Renal pelvis (tissue), 4 donors: ENCODE measurements around the gene CPNE6. TPM values are rescaled to one million over a fixed set of nuclear protein-coding genes. Genes with fewer than 3 reads are reported as not detected.

Experiments
- DNase-seq: peaks from one replicate; pipeline ENCODE4 v3.0.0-alpha.2; 2013
- polyA plus RNA-seq, 3 donors: library from polyadenylated mRNA; unstranded; fragments of 120-200 nt; gene quantifications; one replicate each; pipeline ENCODE4 v1.2.1, GENCODE V29; 2013; ENCODE audit not compliant: insufficient read length in 3 of 3

Gene CPNE6
- polyA plus RNA-seq, 3 donors: 0.24 TPM; not detected in 2

- no peak for DNase-seq
Observed at GRCh38 chr14:24068711-24069410, 2.5 kb upstream of the CPNE6 start.

- DNase-seq: no peak
Observed at GRCh38 chr14:24069411-24069735, 2.0 kb upstream of the CPNE6 start.

DNA sequence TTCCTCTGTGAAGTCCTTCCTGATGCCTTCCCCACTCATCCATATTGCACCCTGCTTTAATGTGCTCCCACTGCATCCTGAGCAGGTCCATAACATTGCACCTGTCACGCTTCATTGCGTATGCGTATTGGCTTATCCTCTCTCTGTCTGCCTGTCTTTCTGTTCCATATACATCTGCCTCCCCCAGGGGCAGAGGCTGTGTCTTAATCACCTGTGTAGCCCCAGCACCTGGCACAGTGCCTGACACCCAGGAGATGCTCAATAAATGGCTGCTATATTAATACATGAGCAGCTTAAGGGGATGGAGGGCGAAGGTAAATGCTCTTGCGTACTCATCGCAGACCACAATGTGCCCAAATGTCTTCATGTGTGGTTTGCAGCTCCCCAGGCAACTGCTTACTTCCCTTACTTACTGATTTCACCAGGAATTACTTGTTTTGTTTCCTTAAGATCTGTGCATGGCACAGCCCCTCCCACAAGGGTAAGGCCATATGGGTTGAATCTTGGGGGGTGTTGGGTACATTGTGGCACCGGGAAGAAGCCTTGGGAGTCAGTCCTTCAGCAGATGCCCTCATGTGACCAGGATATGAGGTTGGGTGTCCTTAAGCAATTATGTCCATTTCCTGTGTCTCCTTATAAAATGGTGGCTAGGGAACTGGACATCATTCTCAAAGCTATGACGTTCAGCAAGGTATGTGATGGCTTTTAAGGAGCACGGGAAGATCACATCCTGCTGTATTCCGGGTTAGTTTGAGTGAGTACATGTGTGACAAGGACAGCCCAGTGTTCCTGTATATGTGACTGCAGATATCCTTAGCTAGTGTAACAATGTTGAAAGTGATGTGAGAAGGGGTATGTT lies 848 bp upstream of the CPNE6 start:
- DNase-seq: no peak

DNA sequence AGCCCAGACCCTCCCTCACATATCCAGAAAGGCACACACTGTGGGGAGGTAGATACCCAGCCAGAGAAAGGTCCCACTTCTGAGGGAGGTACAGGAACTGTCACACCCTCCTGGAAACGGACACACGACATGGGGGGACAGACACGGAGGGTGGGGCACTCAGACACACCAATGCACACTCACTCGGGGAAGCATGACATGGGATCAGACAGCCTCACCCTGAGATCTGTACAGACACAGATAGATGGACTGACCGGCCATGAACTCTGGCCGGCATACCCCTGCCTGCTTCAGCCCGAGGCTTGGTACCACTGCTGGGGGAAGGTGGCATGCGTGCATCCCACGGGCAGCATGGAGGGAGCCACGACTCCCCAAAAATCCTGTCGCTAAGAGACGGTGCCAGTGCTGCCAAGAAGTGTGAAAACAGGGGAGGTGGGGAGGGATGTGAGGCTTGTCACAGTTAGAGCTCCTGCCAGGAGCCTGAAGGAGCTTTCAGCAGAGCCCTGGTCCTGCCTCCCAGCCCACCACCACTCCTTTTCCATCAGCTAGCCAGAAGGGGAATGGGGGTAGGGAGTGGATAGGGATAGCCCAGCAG lies 571 bp downstream of the CPNE6 start:
- DNase-seq: no peak

DNA sequence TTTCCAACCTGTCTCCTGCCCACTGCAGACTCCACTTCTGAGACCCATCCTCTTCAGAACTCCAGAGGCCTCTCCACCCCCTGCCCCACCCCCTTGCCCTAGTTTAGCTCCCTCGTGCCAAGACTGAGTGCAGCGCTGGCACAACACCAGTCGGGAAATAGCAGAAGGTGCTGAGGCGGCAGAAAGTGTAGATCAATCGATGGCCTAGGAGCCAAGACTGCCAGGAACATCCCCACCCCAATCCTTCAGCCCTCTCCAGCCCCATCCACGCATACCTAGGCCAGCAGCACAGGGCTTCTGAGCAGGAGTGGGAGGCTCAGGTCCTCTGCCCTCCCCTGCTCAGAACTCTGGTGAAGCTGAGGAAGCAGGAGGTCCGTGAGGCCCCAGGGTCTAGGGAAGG lies 1.1 kb downstream of the CPNE6 start:
- DNase-seq: no peak

- DNase-seq: no peak
Observed at GRCh38 chr14:24072881-24073877, 1.8 kb downstream of the CPNE6 start.

GRCh38 chr14:24074625-24075484 lies 3.5 kb downstream of the CPNE6 start:
- no peak for DNase-seq

DNA sequence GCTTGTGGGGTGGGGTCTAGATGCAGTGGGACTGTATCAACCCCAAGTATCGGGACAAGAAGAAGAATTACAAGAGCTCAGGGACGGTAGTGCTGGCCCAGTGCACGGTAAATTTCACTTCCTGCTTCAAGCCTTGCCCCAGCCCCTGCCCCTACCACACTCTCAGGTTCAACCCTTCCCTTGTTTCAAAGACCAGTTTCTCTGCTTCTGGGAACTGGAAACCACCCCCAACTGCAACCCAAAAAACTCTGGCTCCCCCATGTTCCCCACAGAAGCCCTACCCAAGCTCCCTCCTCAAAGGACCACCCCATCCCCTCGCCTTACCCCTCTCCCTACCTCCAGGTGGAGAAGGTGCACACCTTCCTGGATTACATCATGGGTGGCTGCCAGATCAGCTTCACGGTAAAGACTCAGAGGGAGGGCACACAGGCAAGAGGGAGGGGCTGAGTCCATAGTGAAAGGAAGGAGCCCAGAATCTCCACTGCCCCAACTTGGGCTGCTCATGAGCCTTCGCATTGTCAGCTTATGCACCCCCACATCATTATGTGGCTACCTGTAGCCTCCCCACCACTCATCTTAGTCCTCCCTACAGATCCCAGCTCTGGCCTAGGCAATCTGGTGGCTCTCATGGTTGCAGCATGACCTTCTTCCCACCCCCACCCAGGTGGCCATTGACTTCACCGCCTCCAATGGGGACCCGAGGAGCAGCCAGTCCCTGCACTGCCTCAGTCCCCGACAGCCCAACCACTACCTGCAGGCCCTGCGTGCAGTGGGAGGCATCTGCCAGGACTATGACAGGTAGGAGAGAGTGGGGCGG lies 4.3 kb downstream of the CPNE6 start:
- no peak for DNase-seq

DNA sequence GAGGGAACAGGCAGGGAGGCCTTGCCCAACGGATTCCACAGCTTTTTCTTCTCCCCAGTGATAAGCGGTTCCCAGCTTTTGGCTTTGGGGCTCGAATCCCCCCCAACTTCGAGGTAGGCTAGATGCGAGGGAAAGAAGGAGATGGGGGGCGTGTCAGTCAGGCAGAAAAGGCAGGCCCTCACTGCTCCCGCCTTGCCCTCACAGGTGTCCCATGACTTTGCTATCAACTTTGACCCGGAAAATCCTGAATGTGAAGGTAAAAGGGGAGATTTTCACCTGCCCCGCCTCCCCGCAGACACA lies 4.9 kb downstream of the CPNE6 start:
- DNase-seq: no peak

DNA sequence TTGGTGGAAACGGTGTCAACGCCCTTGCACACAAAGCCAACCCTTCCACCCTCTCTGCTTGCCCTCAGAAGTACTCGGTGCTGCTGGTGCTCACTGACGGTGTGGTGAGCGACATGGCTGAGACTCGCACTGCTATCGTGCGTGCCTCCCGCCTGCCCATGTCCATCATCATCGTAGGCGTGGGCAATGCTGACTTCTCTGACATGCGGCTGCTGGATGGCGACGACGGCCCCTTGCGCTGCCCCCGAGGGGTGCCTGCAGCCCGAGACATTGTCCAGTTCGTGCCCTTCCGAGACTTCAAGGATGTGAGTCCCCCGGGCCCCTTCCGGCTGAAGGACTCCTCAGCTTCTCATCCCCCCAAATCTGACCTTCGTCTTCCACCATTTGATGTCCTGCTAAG lies 5.7 kb downstream of the CPNE6 start:
- no peak for DNase-seq

GRCh38 chr14:24078146-24078545 lies 6.8 kb downstream of the CPNE6 start:
- no peak for DNase-seq

GRCh38 chr14:24079491-24080141 lies 8.3 kb downstream of the CPNE6 start:
- no peak for DNase-seq

- no peak for DNase-seq
Observed at GRCh38 chr14:24080142-24080530, 8.8 kb downstream of the CPNE6 start.

DNA sequence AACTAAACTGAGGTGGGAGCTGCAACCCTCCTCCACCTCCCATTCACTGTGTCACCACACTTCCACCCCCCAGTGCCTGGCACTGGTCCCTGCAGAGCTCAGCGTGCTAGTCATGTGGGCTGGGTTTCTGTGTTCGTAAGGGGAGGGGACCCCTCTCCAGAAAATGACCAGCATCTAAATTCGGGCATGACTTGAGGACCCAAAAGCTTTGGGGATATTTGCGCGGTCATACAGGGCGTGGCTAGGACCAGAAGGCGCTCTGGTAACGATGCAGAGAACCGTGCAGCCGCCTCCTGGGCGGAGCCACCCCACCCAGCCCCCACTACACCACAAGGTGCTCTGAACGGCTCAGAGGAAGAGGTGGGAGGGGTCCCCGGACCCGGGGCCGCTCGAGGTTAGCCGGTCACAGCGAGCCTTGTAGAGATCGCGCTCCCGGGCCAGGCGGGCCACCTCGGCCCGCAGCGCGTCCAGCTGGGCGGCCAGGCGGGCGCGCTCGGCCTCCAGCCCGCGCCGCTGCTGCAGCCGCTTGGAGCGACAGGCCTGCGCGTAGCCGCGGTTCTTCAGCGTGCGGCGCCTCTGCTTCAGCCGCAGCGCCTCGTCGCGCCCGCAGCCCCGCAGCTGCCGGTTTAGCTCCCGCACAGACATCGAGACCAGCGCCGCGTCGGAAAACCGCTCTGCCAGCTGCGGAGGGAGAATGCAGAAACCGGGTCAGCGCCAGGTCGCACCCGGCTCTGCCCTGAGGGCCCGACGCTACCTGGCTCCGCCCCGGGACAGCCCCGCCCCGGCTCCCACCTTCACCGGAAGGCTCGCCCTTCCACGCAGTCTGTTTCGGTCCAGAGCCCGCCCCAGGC lies 9.8 kb downstream of the CPNE6 start:
- peak; percentile 19 for DNase-seq

DNA sequence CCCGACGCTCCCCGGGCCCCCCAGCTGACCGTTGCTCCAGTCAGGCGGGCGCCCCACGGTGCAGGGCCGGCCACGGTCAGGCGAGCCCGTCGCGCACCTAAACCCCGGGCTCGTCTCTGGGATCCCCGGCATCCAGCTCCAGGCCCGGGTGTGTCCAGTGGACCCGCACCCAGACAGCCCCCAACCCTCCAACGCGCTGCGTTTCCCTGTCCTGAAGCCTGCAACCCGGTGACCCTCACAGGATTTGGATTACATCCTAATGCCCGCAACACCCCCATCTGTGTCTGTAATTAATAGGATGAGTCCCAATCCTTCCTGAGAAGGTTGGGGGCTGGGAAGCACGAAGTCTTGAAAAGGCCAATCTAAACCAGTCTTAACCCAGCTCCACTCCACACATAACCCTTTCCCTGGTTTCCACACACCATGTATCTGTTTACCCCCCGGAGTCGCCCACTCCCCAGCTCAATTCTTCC lies 10.4 kb downstream of the CPNE6 start:
- no peak for DNase-seq

GRCh38 chr14:24082411-24083080 lies 11.2 kb downstream of the CPNE6 start:
- DNase-seq: no peak

- DNase-seq: no peak
Observed at GRCh38 chr14:24083462-24083861, 12.1 kb downstream of the CPNE6 start.

GRCh38 chr14:24084440-24084839 lies 13.1 kb downstream of the CPNE6 start:
- no peak for DNase-seq
